D341Med (cell line): Measurements from ENCODE around the gene DAAM2.

Experiments used
- DNase-seq: peaks from one replicate; pipeline ENCODE4 v3.0.0; 2012; ENCODE audit warnings: low spot score

DAAM2 gene

DNA sequence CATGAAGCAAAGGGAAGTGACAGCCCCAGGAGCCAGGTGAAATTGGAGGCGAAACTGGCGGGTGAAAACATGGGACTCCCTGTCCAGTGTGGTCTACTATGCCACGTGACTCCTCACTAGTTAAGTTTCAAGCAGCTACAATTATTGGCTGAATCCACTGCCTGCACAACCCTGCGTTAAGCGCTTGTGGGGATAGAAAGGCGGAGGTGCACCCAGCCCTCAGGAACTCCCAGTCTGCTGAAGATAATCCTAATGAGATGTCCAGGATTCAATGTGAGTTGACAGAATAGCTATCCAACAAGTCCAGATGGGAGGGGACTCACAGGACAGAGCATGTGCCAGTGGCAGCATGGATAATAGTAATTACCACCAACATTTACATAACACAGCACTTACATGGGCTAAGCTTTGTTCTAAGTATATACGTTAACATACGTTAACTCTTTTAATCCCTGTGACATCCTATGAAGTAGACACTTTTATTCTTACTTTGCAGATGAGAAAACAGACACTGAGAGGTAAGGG lies 140.3 kb downstream of the DAAM2 start:
- DNase-seq = peak; percentile 62

DNA sequence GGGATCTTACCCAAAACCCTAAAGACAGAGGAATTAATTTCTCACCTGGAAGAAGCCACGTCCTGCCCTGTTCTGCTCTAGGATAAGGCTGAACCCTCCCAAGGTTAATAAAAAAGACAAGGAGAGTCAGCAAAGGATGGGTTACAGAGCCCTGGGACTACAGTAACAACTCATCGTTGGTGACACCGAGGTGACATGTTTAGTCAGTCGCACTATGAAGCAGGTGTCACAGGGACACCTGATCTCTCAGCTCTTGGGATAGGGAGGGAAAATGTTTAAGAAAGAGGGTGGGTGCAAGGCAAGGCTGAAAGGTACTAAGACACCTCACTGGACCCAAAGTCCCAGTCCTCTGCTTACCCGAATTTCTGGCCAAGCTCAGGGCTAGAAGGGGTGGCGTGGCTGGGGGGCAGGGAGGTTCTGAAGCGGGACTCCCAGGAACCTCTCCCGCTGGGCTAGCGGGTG lies 141.5 kb downstream of the DAAM2 start:
- DNase-seq = no peak

DNA sequence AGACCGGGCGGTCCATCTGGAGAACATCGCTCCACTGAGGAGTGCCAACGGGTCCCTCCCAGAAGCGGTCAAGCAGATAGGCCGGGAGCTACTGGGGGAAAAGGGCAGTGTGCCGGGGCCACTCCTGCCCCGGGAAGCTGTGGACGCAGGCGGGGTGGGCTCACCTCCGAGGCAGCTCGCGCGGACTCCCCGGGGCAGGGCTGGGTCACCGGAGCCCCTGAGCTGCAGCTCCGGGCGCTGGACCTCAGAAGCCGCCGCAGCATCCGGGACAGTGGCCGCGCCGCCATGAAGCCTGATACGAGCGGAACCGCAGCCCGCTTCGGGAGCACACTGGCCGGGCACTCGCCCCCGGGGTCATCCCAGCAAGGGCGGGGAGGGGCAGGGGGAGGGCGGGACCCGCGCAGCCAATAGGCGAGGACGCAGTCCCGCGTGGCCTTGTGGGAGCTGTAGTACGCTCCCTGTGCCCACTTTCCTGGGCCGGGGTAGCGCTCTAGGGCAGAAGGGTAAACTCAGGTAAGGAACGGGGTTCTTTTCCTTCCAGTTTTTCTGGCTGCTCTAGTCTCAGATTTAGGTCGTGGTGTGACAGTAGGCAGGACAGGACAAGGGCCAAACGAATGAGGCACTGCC lies 142.1 kb downstream of the DAAM2 start, which contains the start of gene MOCS1:
TSS of gene MOCS1 (minus strand) at position 332 of the 627 bp plus-strand sequence. CDS start at position 287, 45 bp downstream.
- peak; percentile 78 for DNase-seq

DNA sequence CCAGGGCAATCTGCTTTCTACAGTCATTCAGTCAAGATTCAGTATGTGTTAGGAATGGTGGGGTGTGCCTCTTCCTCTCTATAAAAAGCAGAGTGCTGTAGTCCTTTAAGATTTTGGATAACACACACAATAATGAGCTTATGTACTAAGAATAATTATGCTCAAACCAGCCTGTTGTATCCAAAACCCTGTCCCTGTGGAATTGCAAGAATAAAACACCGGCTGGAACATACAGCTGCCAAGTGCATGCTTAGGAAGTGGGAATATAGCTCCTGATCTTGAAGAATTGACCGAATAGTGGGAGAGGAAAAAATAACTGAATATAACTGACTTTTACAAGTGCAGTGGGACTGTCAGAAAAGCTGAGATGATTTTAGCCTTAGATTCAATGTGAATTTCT lies 143.1 kb downstream of the DAAM2 start:
- DNase-seq = peak; percentile 56

DNA sequence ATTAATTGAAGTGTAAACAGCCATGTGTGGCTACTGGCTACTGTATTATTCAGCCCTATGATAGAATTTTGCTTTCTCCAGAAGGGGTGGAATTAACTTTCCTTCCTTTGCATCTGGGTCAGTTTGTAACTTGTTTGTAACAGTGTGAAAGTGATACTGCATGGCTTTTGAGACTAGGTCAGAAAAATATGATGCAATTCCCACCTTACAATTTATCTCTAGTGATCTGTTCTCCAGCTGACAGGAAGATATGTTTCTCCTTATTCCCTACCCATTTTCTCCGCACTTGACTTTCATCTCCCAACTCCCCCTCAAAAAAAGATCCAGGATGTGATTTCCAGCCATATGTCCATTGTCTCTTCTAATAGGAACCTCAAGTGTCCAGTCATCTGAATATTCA lies 144.7 kb downstream of the DAAM2 start:
- DNase-seq = no peak

DNA sequence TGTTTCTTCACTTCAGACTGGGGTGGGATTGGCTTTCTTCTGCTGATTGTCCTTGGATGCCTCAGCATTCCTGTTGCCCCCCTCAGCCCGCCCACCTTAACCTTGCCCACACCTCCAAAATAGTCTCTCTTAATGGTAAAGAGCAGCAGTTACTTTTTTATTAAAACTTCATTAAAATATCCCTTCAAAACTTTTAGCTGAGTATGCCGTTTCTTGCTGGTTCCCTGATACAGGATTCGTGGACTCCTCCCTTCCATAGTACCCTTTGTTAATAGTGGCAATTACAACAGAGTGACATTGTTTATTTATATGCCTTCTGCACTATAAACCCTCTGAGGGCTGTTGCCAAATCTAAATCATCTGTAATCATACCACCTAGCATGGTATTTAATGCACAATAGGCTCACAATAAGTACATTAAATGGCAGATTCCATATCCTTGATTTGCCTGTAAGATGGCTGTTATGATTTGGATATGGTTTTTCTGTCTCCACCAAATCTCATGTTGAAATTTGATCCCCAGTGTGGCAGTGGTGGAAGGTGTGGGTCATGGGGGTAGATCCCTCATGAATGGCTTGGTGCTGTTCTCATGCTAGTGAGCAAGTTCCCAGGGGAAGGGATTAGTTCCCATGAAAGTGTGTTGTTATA lies 145.6 kb downstream of the DAAM2 start:
- no peak for DNase-seq

DNA sequence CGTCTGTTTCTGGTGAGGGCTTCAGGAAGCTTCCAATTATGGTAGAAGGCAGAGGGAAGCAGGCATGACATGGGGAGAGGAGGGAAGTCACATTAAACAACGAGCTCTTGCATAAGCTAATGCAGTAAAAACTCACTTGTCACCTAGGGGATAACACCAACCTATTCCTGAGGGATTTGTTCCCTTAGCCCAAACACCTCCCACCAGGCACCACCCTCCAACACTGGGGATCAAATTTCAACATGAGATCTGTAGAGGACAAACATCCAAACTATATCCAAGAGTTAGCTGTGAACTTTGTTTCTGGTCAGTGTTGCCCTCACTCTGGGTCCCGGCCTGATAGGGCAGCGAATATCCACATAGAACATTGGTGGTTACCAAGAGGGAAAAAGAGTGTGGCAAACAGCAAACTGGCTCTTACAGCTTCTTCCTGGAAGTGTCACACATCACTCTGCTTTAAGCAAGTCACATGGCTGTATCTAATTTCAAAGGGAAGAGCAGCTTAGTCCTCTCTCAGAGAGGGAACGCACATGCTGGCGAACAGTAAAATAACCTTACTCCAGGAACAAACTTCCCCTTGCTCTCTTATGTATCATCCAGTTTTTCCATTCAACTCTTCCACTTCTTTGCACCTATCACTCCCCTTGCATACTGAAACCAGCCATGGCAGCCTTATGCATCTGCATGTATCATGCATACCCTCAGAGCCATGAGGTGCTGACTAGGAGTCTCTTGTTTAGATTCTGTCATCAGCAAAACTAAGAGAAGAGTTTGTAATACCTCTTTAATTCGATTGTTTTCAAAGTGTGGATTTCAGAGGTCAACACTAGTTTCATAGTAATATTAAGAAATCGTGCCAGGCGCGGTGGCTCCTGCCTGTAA lies 146.8 kb downstream of the DAAM2 start:
- peak; percentile 52 for DNase-seq

DNA sequence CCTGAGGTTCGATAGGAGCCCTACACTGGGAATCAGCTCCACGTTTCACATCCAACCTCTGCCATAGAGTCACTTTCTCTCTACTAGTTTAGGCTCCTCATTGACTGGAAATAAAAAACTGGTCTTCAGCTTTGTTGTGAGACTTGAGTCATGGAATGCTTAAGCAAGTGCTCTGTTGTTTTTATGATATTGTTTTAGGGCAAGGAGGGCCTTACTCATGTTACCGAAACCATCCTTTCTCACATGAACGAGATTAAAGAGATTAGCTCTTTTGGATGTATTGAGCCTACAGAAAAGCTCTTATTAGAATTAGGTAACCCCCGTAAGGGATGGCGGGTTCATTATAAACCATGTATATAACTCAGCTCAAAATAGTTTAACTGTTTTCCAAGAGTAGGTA lies 149.0 kb downstream of the DAAM2 start:
- no peak for DNase-seq

DNA sequence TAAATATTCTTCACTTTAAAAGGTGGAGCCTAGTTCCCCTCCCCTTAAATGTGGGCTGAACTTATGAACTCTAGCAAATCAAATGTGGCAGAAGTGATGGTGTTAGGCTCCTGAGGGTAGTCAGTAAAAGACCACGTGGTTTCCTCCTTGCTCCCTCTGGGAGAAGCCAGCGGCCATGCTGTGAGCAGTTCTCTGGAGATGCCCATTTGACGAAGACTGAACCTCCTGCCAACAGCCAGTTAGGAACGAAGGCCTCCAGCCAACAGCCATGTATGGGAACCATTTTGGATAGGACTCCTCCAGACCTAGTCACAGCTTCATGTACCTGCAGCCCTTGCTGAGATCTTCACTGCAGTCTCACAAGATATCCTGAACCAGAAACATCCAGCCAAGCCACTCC lies 149.6 kb downstream of the DAAM2 start:
- no peak for DNase-seq

DNA sequence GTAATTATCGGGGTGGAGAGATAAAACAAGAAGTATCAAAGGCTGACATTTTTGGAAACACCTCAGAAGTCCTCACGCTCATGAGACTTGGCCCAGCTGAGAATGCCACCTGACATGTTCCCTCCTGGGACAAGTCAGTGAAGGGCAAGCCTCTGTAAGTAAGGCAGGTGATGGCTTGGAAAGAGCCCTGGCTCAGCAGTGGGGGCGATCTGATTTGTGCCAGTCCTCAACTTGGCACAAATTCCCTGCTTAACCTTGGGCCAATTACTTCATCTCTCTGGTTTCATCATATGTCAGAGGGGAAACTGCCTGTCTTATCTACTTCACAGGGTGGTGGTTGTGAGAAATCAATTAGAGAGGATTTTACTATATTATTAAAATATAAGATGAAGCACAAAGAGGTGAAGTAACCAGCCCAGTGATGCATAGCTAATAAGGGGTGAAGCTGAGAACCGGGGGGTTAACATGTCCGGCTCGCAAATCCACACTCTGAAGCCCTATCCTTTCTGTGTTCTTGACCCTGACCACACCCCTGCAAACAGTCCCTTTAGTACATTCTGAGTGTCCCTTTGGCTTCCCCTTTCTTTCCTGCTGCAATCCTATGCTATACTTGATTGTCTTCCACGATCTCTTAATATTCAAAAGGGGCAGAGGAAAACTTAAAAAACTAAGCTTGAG lies 150.9 kb downstream of the DAAM2 start:
- no peak for DNase-seq

DNA sequence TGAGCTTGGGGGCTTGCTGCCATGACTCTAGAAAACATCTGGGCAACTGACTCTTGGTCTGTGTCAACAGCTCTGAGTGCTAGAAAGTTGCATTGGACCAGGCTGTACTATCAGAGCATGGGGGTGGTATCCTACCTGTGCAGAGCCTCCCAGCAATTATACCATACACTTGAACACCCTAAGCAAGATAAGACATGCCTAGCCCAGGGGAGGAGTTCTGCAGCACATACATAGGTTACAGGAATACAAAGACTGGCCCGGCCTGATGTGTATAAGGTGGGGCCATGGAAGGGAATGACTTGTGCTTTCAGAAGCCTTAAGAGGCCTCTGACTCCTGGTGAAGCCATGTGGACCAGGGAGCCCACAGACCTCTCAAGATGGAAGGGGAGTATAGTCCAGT lies 153.4 kb downstream of the DAAM2 start:
- no peak for DNase-seq

DNA sequence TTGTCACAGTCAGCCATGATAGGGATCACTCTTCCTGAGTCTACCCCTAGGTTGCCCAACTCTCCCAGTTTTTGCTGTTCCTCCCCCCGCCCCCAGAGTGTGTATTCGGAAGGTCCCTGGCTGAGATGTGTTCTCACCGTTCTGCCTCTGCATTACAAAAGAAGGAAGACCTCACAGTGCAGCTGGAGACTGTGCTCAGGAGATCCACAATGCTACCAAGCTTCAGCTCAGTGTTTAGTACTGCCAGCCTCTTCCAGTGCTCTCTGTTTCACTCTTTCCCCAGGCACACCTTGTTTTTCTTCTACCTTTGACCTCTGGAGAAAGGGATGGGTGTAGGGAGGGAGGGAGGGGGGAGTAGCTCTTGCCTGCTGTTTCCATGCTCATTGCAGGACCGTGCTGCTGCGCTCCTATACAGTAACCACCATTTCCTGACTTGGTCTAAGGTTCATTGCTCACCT lies 155.5 kb downstream of the DAAM2 start:
- no peak for DNase-seq

DNA sequence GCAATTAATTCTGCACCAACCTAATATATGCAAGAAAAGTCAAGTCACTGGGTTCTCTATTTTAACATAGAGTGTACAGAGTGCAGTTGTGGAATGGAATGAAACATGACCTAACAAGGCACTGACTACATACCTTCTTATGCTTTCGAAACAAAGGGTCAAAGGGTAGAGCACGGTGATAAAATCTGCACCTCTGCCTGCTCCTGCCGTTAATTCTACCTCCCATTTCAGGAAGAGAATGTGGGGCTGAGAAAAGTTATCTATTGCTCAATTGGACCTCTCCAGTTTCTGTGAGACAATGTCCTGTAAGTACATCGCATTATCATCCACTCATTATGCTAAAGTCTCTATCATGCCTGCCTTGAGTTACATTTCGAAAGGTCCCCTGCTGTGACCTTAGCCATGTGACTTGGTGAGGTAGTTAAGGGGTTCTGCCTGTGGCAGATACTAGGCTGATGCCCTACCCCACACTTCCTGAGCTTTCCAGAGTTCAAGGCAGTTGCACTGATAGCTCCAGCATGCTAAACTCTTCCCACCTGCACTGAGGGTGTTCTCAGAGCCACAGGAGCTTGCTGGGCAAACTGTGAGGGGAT lies 156.1 kb downstream of the DAAM2 start:
- no peak for DNase-seq

DNA sequence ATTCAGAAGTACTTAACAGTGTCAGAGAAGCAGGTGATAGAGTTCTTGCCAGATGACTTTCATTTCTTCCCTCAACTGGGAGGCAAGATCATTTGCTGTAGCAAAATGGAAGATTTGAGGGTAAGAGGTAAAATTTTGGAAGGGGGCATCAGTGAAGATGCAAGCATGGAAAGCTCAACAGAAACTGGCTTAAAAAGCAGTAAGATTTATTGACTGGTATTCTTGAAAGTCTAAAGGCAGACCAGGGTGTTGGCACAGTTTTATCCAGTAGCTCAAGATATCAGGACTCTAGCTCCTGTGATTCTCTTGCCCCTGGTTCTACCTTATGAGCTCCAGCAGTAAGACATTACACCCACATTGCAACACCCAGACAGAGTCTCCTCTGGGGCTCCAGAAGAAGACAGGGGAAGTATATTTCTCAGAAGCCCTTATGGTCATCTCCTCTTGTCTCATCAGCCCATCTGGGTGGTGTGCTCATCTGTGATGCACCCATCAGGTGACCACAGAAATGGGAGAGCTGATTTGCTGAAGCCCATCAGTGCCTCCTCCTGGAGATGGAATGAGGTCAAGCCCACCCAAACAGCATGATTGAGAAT lies 158.0 kb downstream of the DAAM2 start:
- DNase-seq = no peak

DNA sequence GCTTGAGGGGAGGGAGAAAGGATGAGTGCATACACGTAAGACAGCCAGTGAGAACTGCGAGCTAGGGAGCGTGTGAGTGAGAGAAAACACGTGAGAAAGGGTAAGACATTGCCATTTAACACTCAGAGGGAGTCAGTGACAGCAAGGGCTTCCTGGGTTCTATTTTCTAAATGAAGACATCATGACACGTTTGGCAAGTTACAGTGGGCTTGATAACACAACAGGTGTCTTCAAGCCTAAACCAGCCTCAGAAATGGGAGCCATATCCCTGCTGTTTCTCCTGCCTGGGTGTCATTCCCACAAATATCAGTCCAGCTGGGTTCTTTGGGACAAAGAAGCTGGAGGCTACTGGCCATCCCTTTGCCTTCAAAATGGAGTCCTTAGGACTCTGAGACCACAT lies 159.0 kb downstream of the DAAM2 start:
- no peak for DNase-seq

DNA sequence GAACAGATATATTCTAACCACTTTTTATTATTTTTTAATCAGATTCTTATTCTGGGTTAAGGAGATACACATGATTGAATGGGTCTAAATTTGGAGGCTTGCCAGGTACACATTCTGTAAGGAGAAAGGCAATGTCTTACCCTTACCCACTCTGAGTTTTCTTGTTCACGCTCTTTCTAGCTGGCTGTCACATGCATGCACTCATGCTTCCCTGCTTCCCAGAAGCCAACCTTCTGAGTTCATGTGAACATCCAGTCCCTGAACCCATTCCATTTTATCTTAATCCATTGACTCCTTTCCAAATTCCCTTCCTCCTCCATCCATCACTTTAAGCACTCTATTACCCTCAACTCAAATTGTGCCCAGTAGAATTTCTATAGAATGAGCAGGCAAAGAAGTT lies 159.5 kb downstream of the DAAM2 start:
- DNase-seq = no peak

DNA sequence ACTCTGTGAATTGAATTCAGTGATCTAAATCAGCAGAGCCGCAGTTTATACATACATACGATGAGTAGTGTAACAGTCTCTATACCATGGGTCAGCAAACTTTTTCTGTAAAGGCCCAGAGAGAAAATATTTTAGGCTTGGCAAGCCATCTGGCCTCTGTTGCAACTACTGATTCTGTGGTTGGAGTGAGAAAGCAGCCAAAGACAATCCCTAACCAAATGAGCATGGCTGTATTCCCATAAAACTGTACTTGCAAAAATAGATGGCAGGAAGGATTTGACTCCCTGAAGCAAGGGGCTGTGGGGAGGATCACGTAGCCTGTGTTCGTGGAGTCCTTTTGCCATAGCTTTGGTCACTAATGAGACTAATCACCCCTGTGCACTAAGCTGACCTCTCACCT lies 160.0 kb downstream of the DAAM2 start:
- no peak for DNase-seq

DNA sequence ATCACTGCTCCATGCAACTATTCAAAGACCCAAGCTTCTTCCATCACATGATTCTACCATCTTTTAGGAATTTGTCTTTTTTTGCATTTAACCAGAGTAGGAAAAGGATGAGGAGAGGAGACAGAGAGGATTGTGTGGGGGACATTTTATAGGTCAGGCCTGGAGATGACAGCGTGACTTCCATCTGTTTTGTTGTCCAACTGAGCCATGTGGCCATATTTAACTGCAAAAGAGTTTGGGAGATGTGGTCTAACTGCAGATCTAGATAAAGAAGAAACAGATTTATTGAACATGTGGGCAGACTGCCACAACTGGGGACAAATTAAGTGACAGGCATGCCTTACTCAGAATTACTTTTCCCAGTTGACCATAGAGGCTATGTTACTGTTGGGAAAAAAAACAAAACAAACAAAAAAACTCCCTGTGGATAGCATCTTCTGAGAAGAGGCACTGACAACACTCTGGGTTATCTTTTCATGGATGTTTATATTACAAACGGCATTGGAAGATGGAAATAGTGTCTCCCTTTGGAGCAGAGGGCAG lies 161.0 kb downstream of the DAAM2 start:
- DNase-seq = no peak
